NCI-H446 (cell line): ENCODE results near the gene ZDHHC7.

Experiments
- DNase-seq, 2 experiments: peaks; one replicate each; lab custom pipeline; 2025; lab: John Stamatoyannopoulos, UW

ZDHHC7 gene

DNA sequence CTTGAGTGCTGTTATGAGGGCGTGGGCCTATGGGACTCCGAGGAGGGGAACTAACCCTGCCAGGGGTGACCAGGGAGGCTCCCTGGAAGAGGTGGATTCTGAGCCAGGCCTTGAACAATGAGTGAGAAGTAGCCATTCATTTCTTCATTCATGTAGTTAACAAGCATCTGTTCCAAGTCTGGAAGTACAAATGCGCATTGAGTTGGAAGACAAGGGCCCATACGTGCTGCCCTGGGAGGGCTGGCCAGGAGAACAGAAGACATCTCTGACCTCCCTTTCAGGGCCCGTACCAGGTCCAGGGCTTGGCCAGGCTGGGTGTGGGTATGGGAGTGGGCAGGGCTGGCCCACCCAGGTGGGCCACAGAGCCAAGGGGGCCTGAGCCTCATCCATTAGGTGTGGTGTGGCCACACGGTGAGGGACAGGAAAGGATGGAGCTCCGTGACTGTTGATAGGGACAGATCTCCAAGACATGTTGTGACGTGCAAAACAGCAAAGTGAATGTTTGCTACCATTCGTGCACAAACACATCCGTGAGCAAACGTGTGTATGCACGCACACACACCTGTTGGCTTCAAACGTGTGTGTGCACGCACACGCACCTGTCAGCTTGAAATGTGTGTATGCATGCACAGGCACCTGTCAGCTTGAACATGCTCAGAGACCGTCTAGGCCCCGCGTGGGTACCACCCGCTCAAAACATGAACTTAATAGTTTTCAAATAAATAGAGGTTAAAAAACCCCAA, 46.8 kb downstream of the ZDHHC7 start:
- DNase-seq, result no peak

DNA sequence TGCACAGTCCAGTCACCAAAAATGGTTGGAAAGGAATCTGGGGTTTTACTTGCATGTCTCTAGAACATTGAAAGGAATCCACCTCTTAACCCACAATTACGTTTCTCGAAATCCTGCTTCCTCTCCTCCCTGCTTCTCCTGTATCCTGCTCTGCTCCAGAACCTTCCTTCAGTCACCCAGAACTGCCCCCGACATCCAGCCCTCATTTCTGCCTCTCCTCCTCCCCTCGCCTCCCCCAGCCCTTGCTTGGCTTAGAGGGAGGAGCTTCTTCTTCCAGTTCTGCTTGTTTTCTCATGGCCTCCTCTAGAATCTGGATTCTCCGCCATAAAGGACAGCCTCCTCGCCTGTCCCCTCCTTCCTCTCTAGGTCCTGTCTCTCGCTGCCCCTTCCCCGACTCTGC, 48.3 kb downstream of the ZDHHC7 start:
- DNase-seq, result no peak

DNA sequence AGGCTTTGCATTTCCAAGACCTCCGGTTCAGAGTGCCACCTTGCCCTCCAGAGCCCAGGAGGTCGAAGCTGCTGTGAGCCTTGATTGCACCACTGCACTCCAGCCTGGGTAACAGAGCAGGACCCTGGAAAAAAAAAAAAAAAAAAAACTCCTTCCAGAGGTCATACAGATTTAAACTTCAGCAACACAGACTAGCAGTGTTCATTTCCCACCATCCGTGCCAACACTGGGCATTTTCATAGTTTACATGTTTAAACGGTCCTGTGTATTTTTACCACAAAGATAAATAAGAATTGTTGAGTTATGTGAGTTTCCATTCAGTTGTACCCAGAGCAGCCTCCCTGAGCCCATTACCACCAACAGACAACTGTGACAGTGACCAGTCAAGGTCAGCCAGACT, 50.4 kb downstream of the ZDHHC7 start:
- no peak for DNase-seq

DNA sequence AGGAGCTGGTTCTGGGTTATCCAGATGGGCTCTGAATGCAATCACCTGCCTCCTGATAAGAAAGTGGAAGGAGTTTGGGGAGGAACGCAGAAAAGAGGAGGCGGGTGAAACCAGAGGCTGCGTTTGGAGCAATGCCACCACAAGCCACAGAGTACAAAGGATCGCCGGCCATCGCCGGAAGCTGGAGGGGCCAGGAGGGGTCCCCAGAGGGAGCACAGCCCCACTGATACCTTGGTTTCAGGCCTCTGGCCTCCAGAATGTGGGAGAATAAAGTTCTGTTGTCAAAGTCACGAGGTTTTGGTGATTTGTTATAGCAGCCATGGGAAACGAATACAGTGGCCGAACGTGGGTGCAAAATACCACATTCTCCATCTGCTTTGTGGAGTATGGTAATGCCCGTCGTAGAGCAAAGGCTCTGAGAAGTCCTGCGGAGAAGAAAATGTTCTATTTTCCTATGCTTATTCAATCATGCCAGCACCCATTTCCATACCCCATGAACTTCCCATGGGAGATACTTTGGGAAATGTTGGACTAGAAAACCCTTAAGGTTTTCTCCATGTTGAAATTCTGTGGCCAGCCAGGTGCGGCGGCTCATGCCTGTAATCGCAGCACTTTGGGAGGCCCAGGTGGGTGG, 51.4 kb downstream of the ZDHHC7 start:
- no peak for DNase-seq

DNA sequence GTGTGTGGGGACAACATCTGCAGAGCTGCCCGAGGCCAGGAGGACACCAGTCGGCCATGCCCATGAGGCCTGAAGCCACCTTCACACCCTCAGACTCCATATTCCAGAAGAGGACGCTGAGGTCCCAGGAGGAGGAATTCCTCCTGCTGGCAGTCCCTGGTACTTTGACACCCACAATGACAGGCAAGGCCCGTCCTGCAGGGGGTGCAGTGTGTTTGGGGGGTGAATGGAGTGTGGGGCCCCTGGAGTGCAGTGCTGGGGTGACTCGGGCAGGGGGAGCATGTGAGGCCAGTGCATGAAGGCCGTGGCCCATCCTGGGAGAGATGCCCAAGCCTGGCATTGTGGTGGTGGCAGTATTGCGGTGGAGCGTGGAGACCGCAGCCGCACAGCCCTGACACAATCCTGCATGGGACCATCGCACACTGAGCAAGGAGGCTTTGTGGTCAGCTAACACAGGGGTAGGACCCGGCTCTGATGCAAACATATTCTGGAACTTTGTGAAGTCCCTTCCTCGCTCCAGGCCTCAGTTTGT, 52.2 kb downstream of the ZDHHC7 start:
- DNase-seq, result no peak

DNA sequence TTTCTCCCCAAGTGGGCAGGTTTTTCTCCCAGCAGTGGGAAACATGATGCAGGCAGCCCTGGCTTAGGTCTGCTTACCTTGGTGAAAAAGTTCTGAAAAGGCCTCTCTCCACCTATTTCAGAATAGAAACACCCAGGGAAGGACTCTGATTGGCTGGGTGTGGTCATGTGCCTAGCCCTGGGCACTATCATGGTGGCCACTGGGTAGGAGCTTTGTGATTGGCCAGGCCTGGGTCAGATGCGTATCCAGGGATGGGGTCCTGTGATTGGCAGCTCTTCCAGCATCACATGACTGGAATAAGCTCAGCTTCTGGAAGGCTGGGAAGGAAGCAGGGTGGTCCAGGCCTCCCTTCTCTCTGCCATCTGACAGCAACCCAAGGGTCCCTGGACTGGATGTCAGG, 53.5 kb downstream of the ZDHHC7 start:
- no peak for DNase-seq

DNA sequence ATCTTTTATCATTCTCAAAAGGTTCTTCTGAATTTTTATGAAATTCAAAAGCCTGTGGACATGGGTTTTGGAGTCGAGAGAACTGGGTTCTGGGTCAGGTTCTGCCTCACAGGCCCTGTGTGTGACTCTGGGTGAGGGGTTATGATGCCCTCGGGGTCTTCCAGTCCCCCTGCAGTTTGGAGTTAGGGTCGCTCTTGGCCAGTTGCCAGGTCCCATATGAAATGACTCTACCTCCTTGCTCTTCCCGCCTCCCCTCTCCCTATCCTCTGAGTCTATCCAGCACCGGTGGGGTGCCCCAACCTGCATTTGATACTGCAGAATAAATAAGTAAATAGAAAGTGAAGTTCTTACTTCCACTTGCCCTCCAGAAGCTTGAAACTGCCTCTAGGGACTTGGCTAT, 54.1 kb downstream of the ZDHHC7 start:
- no peak for DNase-seq

DNA sequence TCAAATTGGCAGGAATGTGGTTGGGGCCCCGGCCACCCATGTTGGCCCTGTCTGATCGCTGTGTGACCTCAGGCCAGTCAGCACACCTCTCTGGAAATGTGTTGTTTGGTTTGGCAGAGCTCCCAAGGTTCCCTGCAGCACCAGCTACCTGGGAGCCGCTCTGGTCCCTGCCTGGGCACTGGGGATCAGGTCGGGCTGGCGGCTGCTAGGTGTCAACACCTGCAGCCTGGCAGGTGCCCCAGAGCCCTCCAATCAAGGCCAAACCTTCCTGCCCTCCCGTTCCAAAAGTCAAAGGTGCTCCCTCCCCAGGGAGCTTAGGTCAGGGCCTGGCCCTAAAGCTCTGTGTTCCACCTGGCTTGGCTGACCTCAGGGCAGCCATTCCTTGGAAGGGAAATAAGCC, 55.9 kb downstream of the ZDHHC7 start:
- no peak for DNase-seq

DNA sequence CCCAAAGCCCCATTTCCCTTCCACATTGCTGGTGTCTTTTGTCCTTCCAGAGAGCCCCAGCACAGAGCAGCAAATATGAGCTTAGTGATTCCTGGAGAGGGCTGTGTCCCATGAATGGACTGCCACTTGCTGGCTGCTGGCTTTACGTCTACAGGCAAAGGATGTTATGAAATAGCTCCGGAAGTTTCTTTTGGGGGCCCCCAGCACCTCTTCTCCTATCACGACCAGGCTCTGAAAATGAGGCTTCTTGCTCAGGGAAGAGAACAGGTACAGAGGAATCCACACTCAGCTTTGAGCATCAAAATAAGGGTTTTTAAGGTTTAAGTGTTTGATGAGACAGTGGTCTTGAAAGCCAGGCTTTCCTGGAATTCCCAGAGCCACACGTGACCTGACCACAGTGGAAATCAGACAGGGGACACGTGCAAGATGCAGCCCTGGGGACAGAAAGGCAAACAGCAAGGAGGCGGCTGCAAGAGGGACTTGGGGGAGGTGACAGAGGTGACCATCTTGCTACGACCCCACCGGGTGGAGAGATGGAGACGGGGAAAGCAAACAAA, 58.1 kb downstream of the ZDHHC7 start:
- DNase-seq, result no peak

DNA sequence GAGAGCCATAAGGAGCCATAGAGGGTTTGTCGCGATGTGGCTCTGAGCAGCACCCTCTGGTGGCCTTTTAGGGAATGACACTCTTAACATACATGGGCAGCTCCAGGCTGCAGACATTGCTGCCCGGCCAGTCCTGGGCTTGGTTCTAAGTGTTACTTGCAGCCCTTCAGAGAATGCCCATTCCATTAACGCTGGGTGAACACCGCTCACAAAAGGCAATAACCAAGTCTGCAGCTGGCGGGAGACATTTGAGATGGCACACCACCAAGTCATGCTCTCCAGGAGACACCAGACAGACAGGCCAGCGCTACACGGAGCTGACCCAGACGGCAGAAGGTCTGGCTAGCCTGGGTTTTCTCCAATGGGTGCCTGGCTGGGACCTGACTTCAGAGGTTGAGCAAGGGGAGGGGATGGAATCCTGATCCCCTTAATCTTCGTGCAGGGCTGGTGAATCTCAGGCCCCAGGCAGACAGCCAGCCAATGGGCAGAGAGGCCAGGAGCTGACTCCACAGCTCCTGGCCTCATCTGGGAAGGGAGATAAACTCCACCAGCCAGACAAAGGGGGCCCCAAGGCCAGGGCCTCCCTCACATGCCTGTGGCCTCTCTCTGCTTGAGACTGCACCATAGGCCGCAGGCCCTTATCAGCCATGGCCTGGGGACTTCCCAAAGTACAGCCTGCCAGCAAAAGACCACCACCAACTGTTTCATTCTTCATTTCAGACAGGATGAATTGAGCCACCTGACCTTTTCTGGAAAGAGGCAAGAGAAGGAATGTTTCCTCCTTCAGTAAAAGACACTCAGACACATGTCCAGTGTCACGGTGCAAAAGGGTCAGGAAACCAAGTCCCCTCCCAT, 58.8 kb downstream of the ZDHHC7 start:
- peak; percentile 25 to 76 for DNase-seq

DNA sequence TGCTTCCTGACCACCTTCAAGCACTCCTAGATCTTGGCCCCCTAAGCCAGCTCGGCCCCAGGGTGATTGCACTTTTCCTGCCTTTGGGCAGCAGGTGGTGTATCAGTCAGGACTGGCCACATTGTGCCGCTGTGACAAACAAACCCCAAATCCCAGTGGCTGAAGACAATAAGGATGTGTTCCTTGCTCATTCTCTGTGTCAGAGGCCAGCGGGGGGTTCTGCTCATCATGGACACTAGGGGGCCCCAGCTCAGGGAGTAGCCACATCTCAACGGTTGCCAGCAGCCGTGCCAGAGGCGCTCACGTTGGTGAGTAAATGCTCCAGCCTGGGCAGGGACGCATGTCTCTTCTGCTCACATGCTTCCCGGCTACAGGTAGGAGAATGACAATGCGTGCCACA, 60.4 kb downstream of the ZDHHC7 start:
- DNase-seq, result no peak

DNA sequence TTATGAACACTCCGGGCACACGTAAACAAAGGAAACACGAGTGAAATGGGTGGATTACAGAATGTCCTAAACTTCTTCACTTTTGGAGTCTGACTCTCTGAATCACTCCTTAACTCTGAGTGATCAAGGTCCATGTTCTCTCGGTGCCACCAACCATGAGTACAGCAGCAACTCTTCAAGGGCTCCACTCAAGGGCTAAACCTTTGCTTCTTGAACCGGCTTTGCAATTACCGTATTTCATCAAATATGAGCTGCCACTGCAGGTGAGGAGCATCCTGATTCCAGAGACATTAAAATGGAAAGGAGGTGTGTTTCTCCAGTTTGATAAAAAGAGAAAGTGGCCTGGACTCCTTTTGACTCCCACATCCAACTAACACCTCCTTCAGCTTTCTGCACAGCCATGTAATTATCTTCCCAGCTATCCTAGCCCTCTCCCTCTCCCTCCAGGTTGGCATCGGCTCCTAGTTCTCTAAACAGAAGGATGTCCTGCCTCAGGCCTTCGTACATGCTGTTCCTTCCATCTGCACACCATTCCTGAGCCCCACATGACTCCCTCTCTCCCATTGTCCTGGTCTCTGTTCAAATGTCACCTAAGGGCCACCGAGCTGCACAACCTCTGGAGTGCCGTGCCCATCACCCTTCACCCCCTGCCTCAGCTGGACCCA, 61.4 kb downstream of the ZDHHC7 start:
- no peak for DNase-seq

DNA sequence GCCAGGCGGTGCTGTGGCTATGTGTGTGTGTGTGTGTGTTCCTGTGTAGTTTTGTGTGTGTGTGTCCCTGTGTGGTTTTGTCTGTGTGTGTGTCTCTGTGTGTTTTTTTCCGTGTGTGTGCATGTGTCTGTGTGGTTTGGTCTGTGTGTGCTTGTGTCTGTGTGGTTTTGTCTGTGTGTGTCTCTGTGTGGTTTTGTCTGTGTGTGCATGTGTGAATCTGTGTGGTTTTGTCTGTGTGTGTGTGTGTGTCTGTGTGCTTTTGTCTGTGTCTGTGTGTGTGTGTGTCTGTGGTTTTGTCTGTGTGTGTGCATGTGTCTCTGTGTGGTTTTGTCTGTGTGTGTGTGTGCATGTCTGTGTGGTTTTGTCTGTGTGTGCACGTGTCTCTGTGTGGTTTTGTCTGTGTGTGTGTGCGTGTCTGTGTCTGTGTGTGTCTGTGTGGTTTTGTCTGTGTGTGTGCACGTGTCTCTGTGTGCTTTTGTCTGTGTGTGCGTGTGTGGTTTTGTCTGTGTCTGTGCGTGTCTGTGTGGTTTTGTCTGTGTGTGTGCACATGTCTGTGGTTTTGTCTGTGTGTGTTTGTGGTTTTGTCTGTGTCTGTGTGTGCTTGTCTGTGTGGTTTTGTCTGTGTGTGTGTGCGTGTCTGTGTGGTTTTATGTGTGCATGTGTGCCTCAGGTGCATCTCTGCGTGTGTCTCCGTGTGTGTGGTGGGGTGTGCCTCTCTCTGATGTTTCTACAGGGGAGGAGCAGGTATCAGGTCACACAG, 62.3 kb downstream of the ZDHHC7 start:
- DNase-seq, result no peak

DNA sequence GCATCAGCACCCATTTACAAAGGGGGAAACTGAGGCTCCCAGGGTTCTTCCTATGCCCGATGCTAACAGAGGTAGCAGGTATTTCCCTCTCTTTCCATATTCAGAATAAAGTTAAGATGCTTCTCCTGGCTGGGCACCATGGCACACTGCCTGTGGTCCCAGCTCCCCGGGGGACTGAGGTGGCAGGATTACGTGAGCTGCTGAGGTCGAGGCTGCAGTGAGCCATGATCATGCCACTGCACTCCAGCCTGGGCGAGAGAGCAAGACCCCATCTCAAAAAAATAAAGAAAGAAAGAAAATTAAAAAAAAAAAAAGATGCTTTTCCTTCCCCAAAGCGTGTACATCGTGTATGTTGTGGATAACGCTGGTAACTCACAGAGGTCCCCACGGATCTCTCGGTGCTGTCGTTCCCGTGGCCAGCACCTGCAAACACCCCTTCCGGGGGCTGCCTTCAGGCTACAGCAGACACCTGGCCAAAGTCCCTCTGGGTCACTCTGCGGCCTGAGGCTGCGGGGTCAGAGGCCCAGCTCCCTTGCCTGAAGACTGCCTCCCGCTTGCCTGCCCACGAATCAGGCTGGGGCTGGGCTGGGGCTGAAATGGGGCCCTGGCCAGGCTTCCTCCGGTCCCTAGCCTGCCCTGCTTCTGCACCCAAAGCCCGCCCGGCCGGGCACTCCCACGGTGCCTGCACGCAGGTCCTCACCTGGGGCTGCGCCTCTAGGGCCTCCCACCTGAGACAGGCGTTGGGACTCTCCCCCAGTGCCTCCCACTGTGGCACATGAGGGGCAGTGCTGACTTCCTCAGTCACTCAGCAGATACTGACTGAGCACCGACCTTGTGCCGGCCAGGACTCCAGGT, 63.1 kb downstream of the ZDHHC7 start:
- no peak for DNase-seq

DNA sequence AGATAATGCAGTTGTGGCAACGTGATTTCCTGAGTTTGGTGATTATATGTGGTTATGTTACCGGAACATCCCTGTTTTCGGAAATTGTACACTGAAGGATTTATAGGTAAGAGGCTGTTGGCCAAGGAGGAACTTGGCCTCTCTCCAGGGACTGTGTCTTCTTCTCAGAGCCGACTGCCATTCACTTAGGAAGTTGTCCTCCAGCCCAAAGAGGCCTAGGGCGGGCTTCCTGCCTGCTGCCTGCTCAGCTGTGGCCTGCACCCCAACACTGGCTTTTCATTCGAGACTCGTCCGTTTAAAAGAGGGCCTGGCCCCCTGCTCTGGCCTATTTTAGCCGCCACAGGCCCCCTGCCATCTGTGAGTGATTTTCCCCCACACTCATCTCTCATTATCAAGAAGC, 64.3 kb downstream of the ZDHHC7 start:
- DNase-seq, result no peak

DNA sequence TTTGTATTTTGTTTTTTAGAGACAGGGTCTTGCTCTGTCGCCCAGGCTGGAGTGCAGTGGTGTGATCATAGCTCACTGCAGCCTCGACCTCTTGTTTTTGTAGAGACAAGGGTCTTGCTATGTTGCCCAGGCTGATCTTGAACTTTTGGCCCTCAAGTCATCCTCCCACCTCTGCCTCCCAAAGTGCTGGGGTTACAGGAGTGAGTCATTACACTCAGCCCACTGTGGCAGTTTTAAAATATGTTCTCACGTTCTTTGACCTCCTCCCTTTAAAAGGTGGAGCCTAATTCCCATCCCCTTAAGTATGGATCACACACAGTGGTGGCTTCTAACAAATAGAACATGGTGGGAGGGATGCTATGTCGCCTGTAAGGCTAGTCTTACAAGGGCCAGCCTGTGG, 67.7 kb downstream of the ZDHHC7 start:
- no peak for DNase-seq

DNA sequence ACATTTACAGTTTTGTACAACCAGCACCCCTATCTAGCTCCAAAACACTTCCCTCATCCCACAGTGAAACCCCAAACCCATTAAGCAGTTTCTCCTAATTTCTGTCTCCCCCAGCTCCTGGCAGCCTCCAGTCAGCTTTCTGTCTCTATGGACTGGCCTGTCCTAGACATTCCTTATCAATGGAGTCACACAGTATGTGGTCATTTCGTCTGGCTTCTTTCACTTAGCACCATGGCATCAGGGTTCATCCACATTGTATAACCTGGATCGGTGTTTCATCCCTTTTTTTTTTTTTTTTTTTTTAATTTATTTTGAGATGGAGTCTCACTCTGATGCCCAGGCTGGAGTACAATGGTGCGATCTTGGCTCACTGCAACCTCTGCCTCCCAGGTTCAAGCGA, 68.5 kb downstream of the ZDHHC7 start:
- no peak for DNase-seq

DNA sequence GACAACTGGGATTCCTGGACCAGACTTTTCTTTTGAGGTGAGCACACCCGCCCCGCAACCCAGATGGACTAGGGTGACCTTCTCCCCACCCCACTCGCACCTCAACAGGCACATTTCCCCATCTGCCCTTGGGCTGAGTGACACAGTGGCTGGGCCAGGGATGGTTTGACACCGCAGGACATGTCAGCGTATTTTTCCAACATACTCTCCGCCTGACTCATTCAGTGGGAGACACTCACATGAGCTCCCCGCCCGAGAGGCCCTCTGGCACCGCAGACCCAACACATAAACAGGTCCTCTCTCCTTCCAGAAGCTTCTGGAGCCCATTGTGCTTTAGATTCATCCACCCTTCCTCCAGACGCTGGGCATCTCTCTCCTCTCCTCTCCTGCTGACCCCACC, 69.4 kb downstream of the ZDHHC7 start:
- no peak for DNase-seq

DNA sequence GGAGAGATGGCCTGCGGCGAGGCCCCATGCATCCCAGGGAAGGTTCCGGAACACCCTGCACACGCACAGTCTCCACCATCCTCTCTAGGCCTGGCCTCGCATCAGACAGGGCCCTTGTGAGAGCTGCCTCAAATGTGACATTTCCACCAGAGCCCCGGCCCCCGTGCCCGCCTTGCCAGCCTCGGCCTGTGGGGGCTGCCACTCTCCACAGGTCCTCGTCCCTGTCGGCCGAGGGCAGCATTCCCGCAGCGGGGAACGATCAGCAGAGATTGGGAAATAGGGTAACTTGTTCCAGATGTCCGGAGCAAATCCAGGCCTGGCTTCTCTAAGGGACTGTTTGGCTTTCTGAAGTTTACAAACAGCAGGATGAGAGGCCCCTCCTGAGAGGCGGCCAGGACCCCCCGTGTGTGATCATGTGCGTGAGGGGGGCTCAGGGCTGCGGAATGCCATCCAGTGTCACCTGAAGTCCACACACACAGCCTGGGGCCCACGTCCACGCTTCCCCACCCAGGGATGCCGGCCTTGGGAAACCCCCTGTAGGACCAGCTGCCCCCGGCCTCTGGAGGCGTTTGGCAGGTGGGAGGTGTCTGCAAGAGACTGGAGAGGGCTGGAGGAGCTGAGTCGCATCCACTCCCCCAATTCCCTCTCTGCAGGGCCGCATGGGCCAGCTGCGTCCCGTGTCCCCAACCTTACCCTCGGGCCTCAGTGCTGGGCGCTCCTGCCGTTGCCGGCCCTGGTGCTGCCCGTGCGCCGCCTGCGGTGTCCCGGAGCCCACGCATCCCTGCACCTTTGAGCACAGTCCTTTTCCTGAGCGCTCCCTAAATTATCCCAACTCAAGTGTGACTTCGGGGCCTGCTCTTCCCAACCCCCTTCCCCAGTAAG, 70.4 kb downstream of the ZDHHC7 start:
- no peak for DNase-seq
